ENCODE measurements around the gene MARCHF3. TPM values are rescaled to one million over a fixed set of nuclear protein-coding genes. Genes with fewer than 3 reads are reported as not detected.

The MARCHF3 gene
- total RNA-seq, 1 experiment from 2014 or later: 5.4 TPM

DNA sequence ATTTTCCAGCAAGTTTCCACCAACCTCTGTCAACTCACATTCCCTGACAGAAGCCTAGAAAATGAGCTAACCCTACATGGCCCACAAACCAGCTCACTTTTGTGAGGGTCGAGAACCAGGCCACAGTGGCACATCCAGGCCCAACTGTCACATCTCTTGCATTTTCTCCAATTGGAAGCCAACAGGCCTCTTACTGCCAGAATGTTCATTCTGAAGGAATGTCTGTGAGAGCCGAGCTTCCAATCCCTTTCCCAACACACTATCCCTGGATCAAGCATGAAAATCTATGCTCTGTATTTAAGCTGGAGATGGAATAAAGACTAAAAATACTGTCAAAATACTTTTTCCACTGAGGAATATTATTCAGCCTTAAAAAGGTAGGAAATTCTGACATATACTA is 20.0 kb downstream of the MARCHF3 start:
- TF ChIP-seq, protein P1, sequence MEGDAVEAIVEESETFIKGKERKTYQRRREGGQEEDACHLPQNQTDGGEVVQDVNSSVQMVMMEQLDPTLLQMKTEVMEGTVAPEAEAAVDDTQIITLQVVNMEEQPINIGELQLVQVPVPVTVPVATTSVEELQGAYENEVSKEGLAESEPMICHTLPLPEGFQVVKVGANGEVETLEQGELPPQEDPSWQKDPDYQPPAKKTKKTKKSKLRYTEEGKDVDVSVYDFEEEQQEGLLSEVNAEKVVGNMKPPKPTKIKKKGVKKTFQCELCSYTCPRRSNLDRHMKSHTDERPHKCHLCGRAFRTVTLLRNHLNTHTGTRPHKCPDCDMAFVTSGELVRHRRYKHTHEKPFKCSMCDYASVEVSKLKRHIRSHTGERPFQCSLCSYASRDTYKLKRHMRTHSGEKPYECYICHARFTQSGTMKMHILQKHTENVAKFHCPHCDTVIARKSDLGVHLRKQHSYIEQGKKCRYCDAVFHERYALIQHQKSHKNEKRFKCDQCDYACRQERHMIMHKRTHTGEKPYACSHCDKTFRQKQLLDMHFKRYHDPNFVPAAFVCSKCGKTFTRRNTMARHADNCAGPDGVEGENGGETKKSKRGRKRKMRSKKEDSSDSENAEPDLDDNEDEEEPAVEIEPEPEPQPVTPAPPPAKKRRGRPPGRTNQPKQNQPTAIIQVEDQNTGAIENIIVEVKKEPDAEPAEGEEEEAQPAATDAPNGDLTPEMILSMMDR (IDR thresholded peaks at IDR 0.05; ENCODE audit: unreplicated experiment): no peak
- Mint-ChIP-seq H3K9me3 (ENCODE audit: unreplicated experiment) (no peaks in the 10 kb centered on the region), H3K27ac (ENCODE audit: low read depth, unreplicated experiment) (no peak overlapping the region), H3K4me3 (ENCODE audit: unreplicated experiment) (no peak overlapping the region), H3K36me3 (ENCODE audit: insufficient read depth, unreplicated experiment) (no peaks in the 10 kb centered on the region), H3K4me1 (ENCODE audit: insufficient read depth, unreplicated experiment) (peaks cover 20% of the 10 kb centered on the region), H3K27me3 (ENCODE audit: insufficient read depth, unreplicated experiment) (no peaks in the 10 kb centered on the region)
- POLR2A ChIA-PET: interaction anchor here (0.7 to 1.5 kb wide), 3 partner anchors 19 to 41 kb away, joined by 3 to 6 read pairs (median 3); partner anchors contain the start of gene MARCHF3
- no peak for DNase-seq (ENCODE audit: unreplicated experiment)
- intact Hi-C loops (cut with micrococcal nuclease): no loop called here
- CTCF ChIA-PET: interaction anchor here (0.7 kb wide), 1 partner anchor 180 kb away, joined by 4 read pairs; no protein-coding TSS in a partner anchor
- BruUV-seq (replicated peaks): no TSS peak

DNA sequence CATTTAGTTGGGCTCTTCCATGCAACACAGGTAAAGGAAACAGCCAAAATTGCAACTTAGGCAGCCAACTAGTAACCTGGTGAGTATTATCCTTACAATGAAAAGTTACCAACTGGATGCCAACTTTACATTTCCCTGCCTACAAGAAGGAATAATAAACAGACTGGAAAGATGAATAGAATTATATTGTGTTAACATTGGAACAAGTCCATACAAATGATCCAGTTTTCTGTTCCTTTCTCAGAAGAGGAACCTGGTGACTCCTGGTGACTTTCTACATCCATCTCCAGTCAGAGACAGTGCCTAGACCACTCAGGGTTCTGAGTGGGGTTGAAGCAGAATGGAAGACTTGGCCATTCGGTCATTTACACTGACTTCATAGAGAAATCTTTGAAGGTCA is 20.6 kb downstream of the MARCHF3 start:
- no peak for DNase-seq (ENCODE audit: unreplicated experiment)
- Mint-ChIP-seq H3K9me3 (ENCODE audit: unreplicated experiment) (no peaks in the 10 kb centered on the region), H3K36me3 (ENCODE audit: insufficient read depth, unreplicated experiment) (no peaks in the 10 kb centered on the region), H3K27ac (ENCODE audit: low read depth, unreplicated experiment) (no peak overlapping the region), H3K4me3 (ENCODE audit: unreplicated experiment) (no peak overlapping the region), H3K4me1 (ENCODE audit: insufficient read depth, unreplicated experiment) (peaks cover 20% of the 10 kb centered on the region), H3K27me3 (ENCODE audit: insufficient read depth, unreplicated experiment) (no peaks in the 10 kb centered on the region)
- no TSS peak for BruUV-seq (replicated peaks)
- TF ChIP-seq, protein P1 (IDR thresholded peaks at IDR 0.05; ENCODE audit: unreplicated experiment): no peak
- ChIA-PET POLR2A (interaction anchor here (0.7 to 1.5 kb wide), 2 partner anchors 19 to 21 kb away, joined by 3 to 6 read pairs; partner anchors contain the start of gene MARCHF3), CTCF (no interaction called here)
- intact Hi-C loops (cut with micrococcal nuclease): no loop called here

DNA sequence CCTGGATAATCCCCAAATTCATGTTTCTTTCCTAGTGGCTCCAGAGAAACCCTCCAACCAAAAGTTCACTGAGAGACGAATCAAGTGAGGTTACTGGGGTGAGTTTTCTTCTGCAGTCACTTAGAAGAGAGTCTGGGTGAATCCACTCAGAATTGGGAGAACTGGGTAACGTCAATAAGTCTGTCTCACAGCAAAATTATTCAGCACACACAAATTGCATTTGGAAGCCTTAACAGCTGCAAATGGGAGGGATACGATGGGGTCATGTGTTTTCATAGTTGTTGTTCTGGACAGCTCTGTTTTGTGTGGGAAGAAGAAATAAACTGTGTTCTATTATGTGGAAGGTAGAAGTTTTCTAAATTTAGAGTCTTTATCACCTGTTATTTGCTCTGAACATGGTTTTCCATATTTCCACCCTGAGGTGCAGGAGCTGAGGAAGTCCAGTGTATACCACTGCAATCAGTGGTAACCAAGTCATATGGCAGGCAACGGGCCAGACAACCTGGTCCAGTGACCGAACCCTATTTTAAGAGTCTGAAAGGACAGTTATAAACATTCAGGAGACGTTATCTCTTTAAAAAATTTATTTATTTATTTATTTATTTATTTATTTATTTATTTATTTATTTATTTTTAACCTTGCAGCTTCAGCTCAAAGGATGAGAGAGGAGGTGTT is 21.9 kb downstream of the MARCHF3 start:
- no TSS peak for BruUV-seq (replicated peaks)
- TF ChIP-seq, protein P1 (IDR thresholded peaks at IDR 0.05; ENCODE audit: unreplicated experiment): no peak
- CTCF ChIA-PET: no interaction called here
- H3K4me3 Mint-ChIP-seq (ENCODE audit: unreplicated experiment): no peak overlapping the region
- H3K27ac Mint-ChIP-seq (ENCODE audit: low read depth, unreplicated experiment): no peak overlapping the region
- peaks cover 16% of the 10 kb centered on the region for H3K4me1 Mint-ChIP-seq (ENCODE audit: insufficient read depth, unreplicated experiment)
- POLR2A ChIA-PET: interaction anchor here (1.0 to 1.3 kb wide), 2 partner anchors 17 to 22 kb away, joined by 3 read pairs; partner anchors contain the start of gene MARCHF3
- intact Hi-C loops (cut with micrococcal nuclease): no loop called here
- no peaks in the 10 kb centered on the region for H3K36me3 Mint-ChIP-seq (ENCODE audit: insufficient read depth, unreplicated experiment)
- H3K27me3 Mint-ChIP-seq (ENCODE audit: insufficient read depth, unreplicated experiment): no peaks in the 10 kb centered on the region
- DNase-seq (ENCODE audit: unreplicated experiment): no peak
- no peaks in the 10 kb centered on the region for H3K9me3 Mint-ChIP-seq (ENCODE audit: unreplicated experiment)

DNA sequence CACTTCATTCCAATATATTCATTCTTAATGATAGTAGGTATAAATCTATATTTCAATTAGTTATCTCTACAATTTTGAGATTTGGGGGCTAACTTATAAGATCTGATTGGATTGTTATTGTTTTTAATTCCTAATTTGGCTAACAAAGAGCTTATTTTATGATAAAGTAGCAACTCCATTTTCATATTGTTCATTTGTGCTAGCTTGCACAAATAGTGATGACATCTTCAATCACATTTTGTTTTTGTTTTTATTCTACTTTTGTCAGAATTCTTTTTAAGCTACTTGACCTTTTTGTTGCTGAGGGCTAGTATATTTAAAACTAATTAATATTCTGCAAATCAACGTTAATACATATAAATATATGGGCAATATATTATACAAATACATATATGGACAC is 22.8 kb downstream of the MARCHF3 start:
- H3K9me3 Mint-ChIP-seq (ENCODE audit: unreplicated experiment): no peaks in the 10 kb centered on the region
- no peak overlapping the region for H3K4me3 Mint-ChIP-seq (ENCODE audit: unreplicated experiment)
- H3K27ac Mint-ChIP-seq (ENCODE audit: low read depth, unreplicated experiment): no peak overlapping the region
- TF ChIP-seq, protein P1 (IDR thresholded peaks at IDR 0.05; ENCODE audit: unreplicated experiment): no peak
- no TSS peak for BruUV-seq (replicated peaks)
- no peaks in the 10 kb centered on the region for H3K27me3 Mint-ChIP-seq (ENCODE audit: insufficient read depth, unreplicated experiment)
- ChIA-PET POLR2A (interaction anchor here (0.6 kb wide), 1 partner anchor 17 kb away, joined by 4 read pairs; no protein-coding TSS in a partner anchor), CTCF (no interaction called here)
- intact Hi-C loops (cut with micrococcal nuclease): loop anchor here (1.0 kb wide), 1 partner anchor 26 kb away; no protein-coding TSS in a partner anchor
- H3K36me3 Mint-ChIP-seq (ENCODE audit: insufficient read depth, unreplicated experiment): no peaks in the 10 kb centered on the region
- peaks cover 7% of the 10 kb centered on the region for H3K4me1 Mint-ChIP-seq (ENCODE audit: insufficient read depth, unreplicated experiment)
- DNase-seq (ENCODE audit: unreplicated experiment): no peak

Data from MCF 10A (cell line).